ENCODE results near the gene C6orf132. TPM values are rescaled to one million over a fixed set of nuclear protein-coding genes. Genes with fewer than 3 reads are reported as not detected.

The C6orf132 gene
- total and polyA plus RNA-seq, 9 of the 15 experiments (the other 6 are each of a cell fraction or from before 2014, with no cell fraction given), result 0.06 to 0.35 (median 0.14) TPM

GRCh38 chr6:42142118-42142835, at the start of gene C6orf132 (continued):
- TF ChIP-seq CUX1 (CRISPR knock-in tag; IDR thresholded peaks at IDR 0.05) (no peak), NFIX (CRISPR knock-in tag; IDR thresholded peaks at IDR 0.05; ENCODE audit: low read depth) (no peak), BRCA1 (IDR thresholded peaks at IDR 0.05) (no peak), BRCA1 (CRISPR knock-in tag; IDR thresholded peaks at IDR 0.05) (no peak), HIVEP1 (CRISPR knock-in tag; IDR thresholded peaks at IDR 0.05) (no peak), ZNF655 (CRISPR knock-in tag; IDR thresholded peaks at IDR 0.05) (no peak), CTBP1 (IDR thresholded peaks at IDR 0.05; ENCODE audit: borderline replicate concordance) (no peak), POLR3G (IDR thresholded peaks at IDR 0.05; ENCODE audit: extremely low read depth, insufficient read length, insufficient replicate concordance) (no peak)

Data from K562 (cell line).